Heart left ventricle (tissue), 16 donors: Measurements from ENCODE around the gene THSD4. TPM values are rescaled to one million over a fixed set of nuclear protein-coding genes. Genes with fewer than 3 reads are reported as not detected.

Experiments used
- ATAC-seq, 4 donors: fragments of 200-7000 bp; cut with Tn5 transposase; one replicate each; pipeline ENCODE4 v1.9.1; 2020 to 2022; ENCODE audit warnings: moderate library complexity in 4 of 4, mild to moderate bottlenecking in 3 of 4, moderate number of reproducible peaks in 1 of 4
- DNase-seq, 5 donors: peaks; one replicate each; pipeline ENCODE4 v3.0.0-alpha.2; 2020
- H3K27ac ChIP-seq, 12 donors: fragments of 200-600 bp; sonication (generic) in 4 of 12; one replicate each; pipeline versions ENCODE4 v1.5.0 to v1.8.0; 2016 to 2022; ENCODE audit warnings: mild to moderate bottlenecking in 2 of 12
- H3K27me3 ChIP-seq, 9 donors: fragments of 200-600 bp; sonication (generic) in 2 of 9; one replicate each; pipeline versions ENCODE4 v1.5.1 to v1.8.0; 2016 to 2022; ENCODE audit warnings: mild to moderate bottlenecking in 3 of 9
- H3K36me3 ChIP-seq, 9 donors: fragments of 200-600 bp; sonication (generic) in 2 of 9; one replicate each; pipeline versions ENCODE4 v1.5.0 to v1.8.0; 2018 to 2022; ENCODE audit warnings: mild to moderate bottlenecking in 2 of 9
- H3K4me1 ChIP-seq, 12 donors: fragments of 200-600 bp; sonication (generic) in 4 of 12; one replicate each; pipeline versions ENCODE4 v1.5.0 to v1.8.0; 2016 to 2022; ENCODE audit warnings: mild to moderate bottlenecking in 3 of 12
- H3K4me3 ChIP-seq, 12 donors: fragments of 200-600 bp; sonication (generic) in 4 of 12; one replicate each; pipeline versions ENCODE4 v1.5.0 to v1.8.0; 2017 to 2022; ENCODE audit warnings: mild to moderate bottlenecking in 9 of 12, moderate library complexity in 4 of 12
- H3K9me3 ChIP-seq, 12 donors: fragments of 200-600 bp; sonication (generic) in 4 of 12; one replicate each; pipeline versions ENCODE4 v1.5.0 to v1.8.0; 2016 to 2022; ENCODE audit warnings: mild to moderate bottlenecking in 1 of 12
- POLR2A ChIP-seq, 2 donors: fragments of 450-650 bp; IDR thresholded peaks; one replicate each; pipeline ENCODE4 v1.6.1; 2017; ENCODE audit warnings: antibody characterized with exemption in 2 of 2, mild to moderate bottlenecking in 2 of 2, moderate library complexity in 2 of 2
- WGBS, 4 donors: extraction: QIAGEN DNeasy Blood & Tissue Kit in 2 of 4; methylation state at CpG; one replicate each; pipeline versions ENCODE4 v1.1.5 to v1.1.7; 2013 to 2018; 5-methylcytosine and 5-hydroxymethylcytosine counted together
- intact Hi-C, 10 donors: fragments of 100-400 bp; cut with DNase I; formaldehyde crosslinking; loops; one replicate each; pipeline versions ENCODE4 v1.11.1 to v1.14.2; 2022
- polyA plus RNA-seq, 2 donors: library from polyadenylated mRNA; stranded (reverse); fragments of 200-250 nt; gene quantifications; one replicate each; pipeline ENCODE4 v1.2.3, GENCODE V29; 2013
- total RNA-seq, 9 donors: library from RNA; depleted of rRNA in 2 of 9; stranded (reverse); fragments of >200 nt in 2 of 9; fragmentation: NEBNext Ultra II Directional in 3 of 9; extraction: Animal tissue kit (Norgen Biotek cat#: 25700) in 3 of 9; gene quantifications; one replicate each; pipeline versions ENCODE4 v1.1.0 to v1.2.4, GENCODE V29; 2016 to 2023
- TF ChIP-seq, protein P1 (sequence below), 12 donors: fragments of 200-600 bp; sonication (generic) in 4 of 12; IDR thresholded peaks; one replicate each; pipeline versions ENCODE4 v1.5.0 to v1.8.0; 2018 to 2022; ENCODE audit warnings: antibody characterized with exemption in 12 of 12, mild to moderate bottlenecking in 5 of 12
- donor health status: ischemic (EF 13 %, LVEDD 7.1; RV severe dilation, severe dysfunction).
- donor health status: healthy with polysubstance abuse.
- donor health status: DM: no; HTN: yes; CAD: no.
- donor health status: DM: no; HTN: no; CAD: no.
- donor health status: ischemic (EF 25% LVEDD 6.9; RV normal size, moderate dysfunction).
- donor health status: ischemic (EF 25% LVEDD 5.7; RV mildly dilated, moderate dysfunction).
- donor health status: healthy.
- donor health status: DM: yes; HTN: yes; CAD: no.
- donor health status: ischemic (EF 35%, LVEDD 5.7; RV mildly dilated, moderate dysfunction).
- donor health status: nonischemic (EF 11% LVEDD 7.7; RV severe dilation, severe dysfunction).
- donor health status: DM: yes; HTN: yes; CAD: no.
- donor health status: PGD.
- donor health status: ischemic (EF 29% LVEDD 5.4; RV normal size, mild dysfunction).
- donor health status: nonischemic (EF 23%, LVEDD 6.1; RV moderate dilation, normal function).

The THSD4 gene
- total and polyA plus RNA-seq, 11 donors: 32.6 to 206 (median 93.2) TPM

DNA sequence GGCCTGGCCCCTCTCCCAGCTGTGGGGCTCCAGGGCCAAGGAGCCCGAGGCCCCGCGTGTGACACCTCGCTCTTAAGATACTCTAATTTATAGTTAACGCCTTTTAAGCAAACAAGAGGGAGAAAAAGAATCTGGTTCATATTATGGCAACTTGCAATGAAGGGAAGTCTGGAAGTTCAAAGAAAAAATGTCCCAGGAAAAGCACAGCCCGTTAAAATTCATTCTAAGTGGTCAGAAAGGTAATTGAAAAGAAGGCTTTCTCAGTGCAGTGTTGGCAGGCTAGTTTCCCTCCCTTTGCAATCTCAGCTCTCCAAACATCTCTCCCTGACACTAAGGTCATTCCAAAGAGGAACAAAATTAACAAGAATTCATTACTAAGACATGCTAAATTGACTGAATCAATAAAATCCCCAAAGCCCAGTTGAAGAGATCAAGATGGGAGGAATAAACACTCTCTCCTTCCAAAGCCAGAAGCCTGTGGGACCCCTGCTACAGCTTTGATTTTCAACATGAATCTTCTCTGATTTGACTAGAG is 339.3 kb downstream of the THSD4 start:
- 56 to 61% (median 57%) methylated on average over 6 of the region's 6 CpGs for WGBS, 4 donors
- ATAC-seq (no peak), DNase-seq (no peak)
- Histone ChIP-seq H3K4me3 (no peak overlapping the region), H3K27ac (peak overlapping the region in 2 of 12 donors; percentile 2 to 3), H3K27me3 (no peaks in the 10 kb centered on the region), H3K36me3 (no peaks in the 10 kb centered on the region), H3K4me1 (peaks cover 0 to 46% (median 19%) of the 10 kb centered on the region in 12 donors), H3K9me3 (no peaks in the 10 kb centered on the region)
- TF ChIP-seq POLR2A (IDR thresholded peaks at IDR 0.05): no peak
- TF ChIP-seq, protein P1, sequence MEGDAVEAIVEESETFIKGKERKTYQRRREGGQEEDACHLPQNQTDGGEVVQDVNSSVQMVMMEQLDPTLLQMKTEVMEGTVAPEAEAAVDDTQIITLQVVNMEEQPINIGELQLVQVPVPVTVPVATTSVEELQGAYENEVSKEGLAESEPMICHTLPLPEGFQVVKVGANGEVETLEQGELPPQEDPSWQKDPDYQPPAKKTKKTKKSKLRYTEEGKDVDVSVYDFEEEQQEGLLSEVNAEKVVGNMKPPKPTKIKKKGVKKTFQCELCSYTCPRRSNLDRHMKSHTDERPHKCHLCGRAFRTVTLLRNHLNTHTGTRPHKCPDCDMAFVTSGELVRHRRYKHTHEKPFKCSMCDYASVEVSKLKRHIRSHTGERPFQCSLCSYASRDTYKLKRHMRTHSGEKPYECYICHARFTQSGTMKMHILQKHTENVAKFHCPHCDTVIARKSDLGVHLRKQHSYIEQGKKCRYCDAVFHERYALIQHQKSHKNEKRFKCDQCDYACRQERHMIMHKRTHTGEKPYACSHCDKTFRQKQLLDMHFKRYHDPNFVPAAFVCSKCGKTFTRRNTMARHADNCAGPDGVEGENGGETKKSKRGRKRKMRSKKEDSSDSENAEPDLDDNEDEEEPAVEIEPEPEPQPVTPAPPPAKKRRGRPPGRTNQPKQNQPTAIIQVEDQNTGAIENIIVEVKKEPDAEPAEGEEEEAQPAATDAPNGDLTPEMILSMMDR (IDR thresholded peaks at IDR 0.05): no peak
- intact Hi-C loops: loop anchor here in 6 of 10 donors (5.0 to 10.0 kb wide), 7 partner anchors 90 to 348 kb away; no protein-coding TSS in a partner anchor

DNA sequence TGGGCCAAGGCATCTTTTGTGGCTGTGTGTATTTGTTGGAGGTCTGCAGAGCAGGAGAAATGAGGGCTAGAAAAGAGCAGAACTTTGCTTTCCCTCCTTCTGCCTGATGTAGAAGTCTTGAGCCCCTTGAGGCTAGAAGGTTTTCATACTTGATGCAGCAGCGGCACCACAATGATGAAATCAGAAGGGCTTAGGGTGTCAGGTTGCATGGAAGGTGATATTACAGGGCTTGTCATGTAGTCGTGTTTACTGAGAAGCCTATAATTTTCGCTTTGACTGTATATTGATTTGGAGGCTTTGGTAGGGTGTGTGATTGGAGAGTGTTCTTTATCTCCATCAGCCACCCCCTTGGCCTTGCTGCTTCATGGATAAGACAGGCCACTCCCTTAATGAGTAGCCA is 339.8 kb downstream of the THSD4 start:
- H3K4me3 ChIP-seq: no peak overlapping the region
- peak overlapping the region in 1 of 12 donors; percentile 2 for H3K27ac ChIP-seq
- intact Hi-C loops: loop anchor here in 5 of 10 donors (5.0 to 10.0 kb wide), 5 partner anchors 37 to 190 kb away; no protein-coding TSS in a partner anchor
- H3K27me3 ChIP-seq: no peaks in the 10 kb centered on the region
- H3K4me1 ChIP-seq: peaks cover 0 to 46% (median 18%) of the 10 kb centered on the region in 12 donors
- WGBS, 4 donors: 62 to 79% (median 68%) methylated on average over 3 of the region's 3 CpGs
- ATAC-seq: no peak
- DNase-seq: no peak
- no peaks in the 10 kb centered on the region for H3K9me3 ChIP-seq
- TF ChIP-seq, protein P1 (IDR thresholded peaks at IDR 0.05): no peak
- TF ChIP-seq POLR2A (IDR thresholded peaks at IDR 0.05): no peak
- no peaks in the 10 kb centered on the region for H3K36me3 ChIP-seq

DNA sequence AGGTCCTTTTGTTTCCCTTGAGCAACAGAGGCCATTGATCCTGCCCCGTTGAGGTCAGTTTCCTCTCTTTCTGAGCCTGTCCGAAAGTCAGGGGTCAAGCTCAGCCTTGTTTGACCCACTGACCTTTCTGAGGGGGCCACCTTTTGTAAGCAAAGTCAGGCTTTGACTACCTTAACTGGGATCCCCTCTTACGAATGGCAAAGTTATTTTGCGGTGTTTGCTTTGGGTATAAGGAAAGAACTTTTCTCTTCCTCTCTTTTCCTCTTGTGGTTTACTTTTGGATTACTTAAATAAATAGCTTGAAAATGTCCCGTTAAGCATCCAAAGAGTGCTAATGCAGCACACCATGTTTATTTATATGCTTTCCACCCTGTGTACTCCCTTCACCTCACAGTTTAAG is 340.6 kb downstream of the THSD4 start:
- intact Hi-C loops: loop anchor here in 5 of 10 donors (5.0 to 10.0 kb wide), 5 partner anchors 36 to 189 kb away; no protein-coding TSS in a partner anchor

DNA sequence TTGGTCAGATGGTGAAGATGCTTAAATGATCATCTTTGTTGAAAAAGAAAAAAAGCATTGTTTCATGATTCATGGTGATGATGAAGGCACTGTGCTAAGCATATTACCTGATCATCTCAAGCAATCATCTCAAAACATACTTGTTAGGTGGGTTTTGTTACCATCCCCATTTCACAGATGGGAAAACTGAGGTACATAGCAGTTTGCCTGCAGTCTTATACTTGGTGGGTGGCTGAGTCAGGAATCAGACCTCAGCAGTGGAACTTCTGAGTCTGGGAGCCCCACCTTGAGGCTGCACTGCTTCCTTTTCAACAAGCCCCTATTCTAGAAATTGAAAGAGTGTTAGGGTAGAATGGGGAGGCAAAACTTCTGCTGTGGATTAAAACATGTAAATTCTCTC is 341.1 kb downstream of the THSD4 start:
- intact Hi-C loops: loop anchor here in 5 of 10 donors (5.0 to 10.0 kb wide), 5 partner anchors 36 to 188 kb away; no protein-coding TSS in a partner anchor
- Histone ChIP-seq H3K36me3 (no peaks in the 10 kb centered on the region), H3K27me3 (no peaks in the 10 kb centered on the region), H3K4me1 (peaks cover 0 to 41% (median 18%) of the 10 kb centered on the region in 12 donors), H3K4me3 (no peak overlapping the region), H3K9me3 (no peaks in the 10 kb centered on the region), H3K27ac (no peak overlapping the region)
- DNase-seq (no peak), ATAC-seq (no peak)
- no peak for TF ChIP-seq POLR2A (IDR thresholded peaks at IDR 0.05)
- TF ChIP-seq, protein P1 (IDR thresholded peaks at IDR 0.05): no peak

More for the DNA sequence above, 340.6 kb downstream of the THSD4 start:
- TF ChIP-seq, protein P1 (IDR thresholded peaks at IDR 0.05): no peak
- TF ChIP-seq POLR2A (IDR thresholded peaks at IDR 0.05): no peak
- 80 to 84% (median 82%) methylated on average over 5 of the region's 5 CpGs for WGBS, 4 donors
- Histone ChIP-seq H3K4me3 (no peak overlapping the region), H3K4me1 (peaks cover 0 to 46% (median 18%) of the 10 kb centered on the region in 12 donors), H3K36me3 (no peaks in the 10 kb centered on the region), H3K27ac (no peak overlapping the region), H3K9me3 (no peaks in the 10 kb centered on the region), H3K27me3 (no peaks in the 10 kb centered on the region)
- ATAC-seq (no peak), DNase-seq (no peak)
